Measurements from ENCODE around the gene ZNF41.
"Not testable (repeated sequence)": the region's sequence is repeated elsewhere in the genome, so short reads cannot be mapped to it uniquely, and the experiment has no call there.

The ZNF41 gene

DNA sequence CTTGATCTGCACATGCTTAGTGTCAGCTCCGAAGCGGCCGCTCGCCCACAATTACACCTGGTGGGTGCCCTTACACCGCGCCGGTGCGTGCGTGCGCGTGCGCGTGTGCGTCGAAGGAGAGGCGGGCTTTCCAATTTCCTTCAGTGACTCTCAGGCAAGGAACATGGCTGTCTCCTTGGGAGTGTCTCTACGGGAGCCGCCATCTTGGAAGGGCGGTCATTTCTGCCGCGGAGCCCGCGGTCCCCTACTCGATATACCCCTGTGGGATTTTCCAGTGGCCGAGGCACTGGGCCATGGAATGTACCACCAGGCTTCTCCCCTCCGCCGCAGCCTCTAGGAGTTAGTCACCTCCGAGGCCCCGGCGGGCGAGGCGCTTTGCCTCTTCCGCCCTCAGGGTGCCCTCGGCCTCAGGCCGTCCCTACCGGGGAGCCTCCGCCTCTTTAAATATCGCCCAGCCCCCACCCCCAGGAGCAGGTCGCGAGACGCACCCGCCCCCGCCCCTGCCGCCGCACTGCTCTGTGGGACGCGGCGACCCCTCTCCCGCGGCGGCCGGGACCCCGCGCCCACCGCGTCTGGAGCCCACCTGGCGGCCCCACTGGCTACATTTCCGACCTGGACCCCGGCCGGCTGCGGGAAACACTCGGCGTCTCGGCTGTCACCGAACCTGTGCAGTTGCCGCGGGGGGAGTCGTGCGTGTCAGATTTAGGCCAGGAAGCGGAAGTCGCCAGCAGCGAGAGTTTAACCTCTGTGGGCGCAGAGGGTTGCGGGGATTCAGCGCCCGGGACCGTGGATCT is at the start of gene ZNF41:
Gene ZNF41, minus strand, starts transcription at position 711 of the 794 bp plus-strand sequence. CDS start 15,741 bp downstream, outside the sequence.
- no peak for FAIRE-seq

DNA sequence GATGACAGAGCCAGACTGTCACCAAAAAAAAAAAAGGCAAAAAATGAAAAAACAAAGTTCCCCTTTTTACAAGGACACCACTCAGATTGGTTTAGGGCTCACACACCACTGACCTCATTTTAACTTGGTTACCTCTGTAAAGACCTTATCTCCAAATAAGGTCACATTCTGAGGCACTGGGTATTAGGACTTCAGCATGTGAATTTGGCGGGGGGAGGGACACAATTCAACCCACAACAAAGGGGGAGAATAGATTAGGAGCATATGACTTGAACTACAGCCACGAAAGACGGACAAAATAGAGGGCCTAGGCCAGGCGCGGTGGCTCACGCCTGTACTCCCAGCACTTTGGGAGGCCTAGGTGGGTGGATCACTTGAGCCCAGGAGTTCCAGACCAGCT is 47.0 kb upstream of the ZNF41 start:
- no peak for FAIRE-seq

DNA sequence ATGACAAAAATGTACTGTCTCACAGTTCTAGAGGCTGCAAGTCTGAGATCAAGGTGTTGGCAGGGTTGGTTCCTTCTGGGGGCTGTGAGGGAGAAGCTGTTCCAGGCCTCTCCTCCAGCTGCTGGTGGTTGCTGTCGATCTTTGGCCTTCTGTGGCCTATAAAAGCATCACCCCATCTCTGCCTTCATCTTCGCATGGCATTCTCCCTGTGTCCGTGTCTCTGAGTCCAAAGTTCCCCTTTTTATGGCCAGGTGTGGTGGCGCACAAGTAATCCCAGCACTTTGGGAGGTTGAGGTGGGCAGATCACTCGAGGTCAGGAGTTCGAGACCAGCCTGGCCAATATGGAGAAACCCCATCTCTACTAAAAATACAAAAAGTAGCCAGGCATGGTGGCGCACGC is 46.5 kb upstream of the ZNF41 start:
- FAIRE-seq, result no peak

DNA sequence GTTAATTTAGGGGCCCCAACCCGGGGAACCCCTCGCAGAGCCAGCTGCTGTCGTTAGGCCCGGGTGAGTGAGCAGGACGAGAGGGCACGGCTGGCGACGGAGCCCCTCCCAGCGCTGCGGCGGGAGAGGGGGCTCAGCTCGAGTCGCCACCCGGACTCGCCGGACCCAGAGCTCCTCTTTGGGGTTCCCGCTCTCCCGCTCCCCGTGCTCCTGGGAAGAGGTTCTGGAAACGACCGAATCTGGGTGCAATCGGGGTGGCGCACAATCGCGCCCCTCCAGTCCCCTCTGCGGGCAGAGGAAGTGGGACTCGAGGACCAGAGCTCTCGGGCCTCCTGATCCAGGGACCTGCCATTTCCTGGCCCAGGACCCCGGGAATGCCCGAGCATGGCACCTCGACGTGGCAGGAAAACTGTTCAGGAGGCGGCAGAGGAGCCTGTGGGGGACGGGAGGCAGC is 40.7 kb upstream of the ZNF41 start:
- FAIRE-seq, result no peak

DNA sequence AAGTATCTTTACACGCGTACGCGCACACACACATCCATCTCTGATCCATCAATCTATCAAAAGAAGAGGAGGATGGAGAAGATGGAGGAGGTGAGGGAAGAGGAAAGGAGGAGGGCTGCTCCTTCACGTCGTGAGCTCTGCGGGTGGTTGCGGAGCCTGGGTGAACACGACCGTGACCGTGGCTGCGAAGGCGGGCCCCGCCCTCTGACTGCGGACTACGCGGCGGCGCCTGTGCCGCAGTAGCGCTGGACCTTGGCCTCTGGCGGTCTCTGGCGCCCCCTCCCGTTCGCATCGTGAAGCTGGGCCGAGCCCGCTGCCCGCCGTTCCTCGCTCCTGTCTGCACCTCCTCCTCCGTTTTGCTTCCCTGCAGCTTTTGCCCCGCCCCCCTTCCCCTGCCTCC is 40.3 kb upstream of the ZNF41 start:
- no peak for FAIRE-seq

DNA sequence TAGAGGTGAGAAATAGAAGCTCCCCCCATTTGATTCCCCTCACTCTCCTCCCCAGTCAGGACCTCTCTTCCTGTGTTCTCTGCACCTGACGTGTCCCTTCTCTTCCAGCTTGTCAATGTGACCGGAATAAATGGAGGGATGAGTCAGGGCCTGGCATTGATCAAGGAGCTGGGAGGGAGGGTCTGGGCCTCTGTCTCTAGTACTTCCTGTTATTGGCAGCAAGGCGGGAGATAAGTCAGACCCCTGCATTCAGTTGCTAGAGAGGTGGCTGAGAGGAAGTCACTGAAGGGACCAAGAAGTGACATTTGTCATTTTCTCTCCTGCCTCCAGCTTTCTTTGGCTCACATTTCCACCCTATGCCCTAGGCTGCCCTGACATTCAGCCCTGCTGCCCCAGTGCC is 35.1 kb upstream of the ZNF41 start:
- FAIRE-seq, result no peak

DNA sequence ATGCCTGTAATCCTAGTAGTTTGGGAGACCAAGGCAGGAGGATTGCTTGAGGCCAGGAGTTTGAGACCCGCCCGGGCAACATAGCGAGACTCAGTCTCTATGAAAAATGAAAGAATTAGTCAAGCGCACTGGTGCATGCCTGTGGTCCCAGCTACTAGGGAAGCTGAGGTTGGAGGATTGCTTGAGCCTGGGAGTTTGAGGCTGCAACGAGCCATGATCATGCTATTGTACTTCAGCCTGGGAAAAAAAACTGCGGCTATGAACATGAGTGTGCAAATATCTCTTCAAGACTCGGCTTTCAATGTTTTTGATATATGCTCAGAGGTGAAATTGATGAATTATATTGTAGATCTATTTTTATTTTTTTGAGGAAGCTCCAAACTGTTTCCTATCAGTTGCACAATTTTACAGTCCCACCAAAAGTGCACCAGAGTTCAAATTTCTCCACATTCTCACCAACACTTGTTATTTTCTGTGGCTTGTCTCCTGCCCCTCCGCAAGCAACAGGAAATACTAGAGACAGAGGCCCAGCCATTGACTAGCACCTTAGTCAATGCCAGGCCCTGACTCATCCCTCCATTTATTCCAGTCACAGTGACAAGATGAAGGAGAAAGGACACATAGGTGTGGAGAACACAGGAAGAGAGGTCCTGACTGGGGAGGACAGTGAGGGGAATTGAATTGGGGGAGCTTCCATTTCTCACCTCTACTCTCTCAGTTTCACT is 33.1 kb upstream of the ZNF41 start:
- FAIRE-seq, result no peak

DNA sequence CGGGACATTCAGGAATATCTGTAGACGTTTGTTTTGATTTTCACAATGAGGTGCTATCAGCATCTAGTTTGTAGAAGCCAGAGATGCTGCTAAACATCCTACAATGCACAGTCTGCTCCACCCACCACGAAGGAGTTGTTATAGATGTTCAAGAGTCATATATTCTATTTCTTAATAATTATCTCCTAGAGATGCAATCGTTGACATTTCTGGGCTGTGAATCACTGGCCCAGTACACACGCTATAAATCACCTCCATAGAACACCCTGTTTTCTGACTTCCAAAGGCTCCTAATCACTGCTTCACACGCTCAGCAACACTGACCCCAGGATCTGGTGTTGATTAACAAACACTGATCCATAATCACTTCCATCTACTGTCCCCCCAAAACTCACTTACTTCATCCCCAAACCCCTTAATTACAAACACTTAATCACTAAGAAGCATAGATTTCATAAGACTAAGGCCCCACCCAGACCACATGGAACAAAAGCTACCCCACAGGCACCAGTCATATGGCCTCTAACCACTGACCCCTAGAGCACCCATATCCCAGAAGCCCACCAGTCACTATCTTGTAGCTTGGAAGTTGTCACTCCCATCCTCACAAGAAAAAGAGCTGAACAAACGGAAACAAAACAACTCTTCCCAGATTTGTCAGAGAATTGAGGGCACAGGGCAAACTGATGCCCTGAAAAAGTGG is 31.7 kb upstream of the ZNF41 start:
- FAIRE-seq, result no peak

DNA sequence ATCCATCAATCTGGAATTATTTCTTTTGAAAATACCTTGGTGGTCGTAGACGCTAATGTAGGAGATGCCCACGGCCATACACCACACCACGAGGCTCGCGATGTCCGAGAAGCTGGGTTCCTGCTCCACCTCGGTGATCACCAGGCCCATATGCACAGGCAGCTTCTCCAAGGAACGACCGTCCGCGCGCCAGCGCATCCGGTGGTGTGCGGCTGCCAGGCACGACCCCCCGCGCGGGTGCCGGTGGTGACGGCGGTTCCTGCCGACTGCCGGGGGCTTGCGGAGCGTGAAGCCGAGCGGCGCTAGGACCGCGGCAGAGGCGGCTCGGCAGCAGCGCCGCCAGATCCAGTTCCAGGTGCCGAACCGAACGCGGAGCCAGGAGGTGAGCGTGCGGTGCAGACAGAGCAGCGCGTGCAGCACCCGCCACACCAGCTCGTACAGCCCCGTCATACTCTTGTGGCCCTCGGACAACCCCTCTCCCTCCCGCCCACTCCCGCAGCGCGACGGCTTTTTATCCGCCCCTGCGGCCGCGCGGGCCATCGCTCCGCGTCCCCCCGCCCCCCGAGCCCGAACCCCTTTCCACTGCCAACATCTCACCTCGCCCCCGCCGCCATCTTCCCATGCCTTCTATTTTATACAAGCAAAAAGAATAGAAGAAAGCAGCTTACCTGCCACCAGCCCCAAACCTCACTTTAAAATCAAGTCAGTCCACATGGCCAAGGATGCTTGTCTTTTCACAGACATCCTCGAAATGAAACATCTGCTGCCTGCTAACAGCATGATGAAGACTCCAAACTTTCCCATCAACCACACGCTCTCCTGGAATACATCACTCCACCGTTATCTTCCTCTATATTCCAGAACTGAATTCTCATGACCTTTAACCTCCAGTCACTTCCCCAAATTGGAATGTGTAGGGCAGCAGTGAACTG is 30.3 kb upstream of the ZNF41 start:
- FAIRE-seq, result not testable (repeated sequence)

DNA sequence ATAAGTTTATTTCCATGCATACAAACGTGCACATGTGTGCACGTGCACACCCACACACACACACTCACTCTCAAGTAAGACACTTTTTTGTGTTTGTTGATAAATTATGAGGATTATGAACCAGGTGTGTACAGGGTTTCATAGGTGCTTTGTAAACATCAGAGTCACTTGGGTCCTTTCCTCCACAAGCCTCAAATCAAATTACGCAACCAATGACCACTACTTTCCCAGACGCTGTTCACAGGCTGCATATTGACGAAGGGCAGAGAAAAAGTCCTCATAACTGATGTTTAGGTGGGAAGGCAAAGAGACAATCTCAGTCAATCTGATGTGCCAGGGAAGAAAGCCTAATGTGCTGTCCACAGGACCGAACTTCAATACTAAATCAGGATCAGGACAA is 29.4 kb upstream of the ZNF41 start:
- not testable (repeated sequence) for FAIRE-seq

DNA sequence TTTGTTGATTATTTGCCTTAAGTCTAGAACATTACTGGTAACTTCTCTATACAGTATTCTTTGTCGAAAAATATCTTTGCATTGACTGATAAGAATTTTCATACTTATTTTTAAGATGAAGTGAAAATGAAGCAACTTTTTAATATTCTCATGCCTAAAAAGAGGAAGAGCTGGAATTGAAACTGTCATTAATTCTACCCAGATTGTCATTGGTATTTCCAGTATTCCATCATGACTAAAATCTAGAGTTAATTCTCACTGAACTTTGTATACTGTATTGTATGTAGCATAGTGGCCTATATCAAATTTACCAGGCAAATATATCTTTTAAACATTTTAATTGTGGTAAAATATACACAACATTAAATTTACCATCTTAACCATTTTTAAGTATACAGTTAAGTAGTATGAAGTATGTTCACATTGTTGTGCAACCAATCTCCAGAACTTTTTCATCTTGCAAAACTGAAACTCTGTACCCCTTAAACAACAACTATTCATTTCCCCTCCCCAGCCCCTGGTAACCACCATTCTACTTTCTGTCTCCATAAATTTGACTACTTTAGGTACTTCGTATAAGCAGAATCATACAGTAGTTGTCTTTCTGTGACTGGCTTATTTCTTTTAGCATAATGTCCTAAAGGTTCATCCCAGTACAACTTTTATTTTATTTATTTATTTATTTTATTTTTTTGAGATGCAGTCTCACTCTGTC is 24.3 kb upstream of the ZNF41 start:
- FAIRE-seq, result no peak

DNA sequence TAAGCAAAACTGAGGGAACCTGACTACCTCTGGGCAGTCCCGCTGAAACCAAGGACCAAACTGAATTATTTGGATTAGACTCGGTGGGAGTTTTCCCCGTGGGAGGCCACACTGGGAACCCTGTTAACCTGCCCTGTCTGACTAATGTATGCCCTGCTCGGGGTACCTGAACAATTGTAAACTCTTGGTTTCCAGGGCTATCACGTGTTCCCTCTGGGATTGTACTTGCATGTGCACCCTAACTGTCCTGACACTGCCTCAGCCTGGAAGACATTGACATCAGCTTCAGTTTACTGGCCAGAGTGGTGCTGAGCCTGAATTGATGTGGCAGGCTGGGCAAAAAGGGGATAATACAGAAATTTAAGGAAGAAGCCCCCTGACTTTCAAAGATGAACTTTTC is 20.1 kb upstream of the ZNF41 start:
- no peak for FAIRE-seq

DNA sequence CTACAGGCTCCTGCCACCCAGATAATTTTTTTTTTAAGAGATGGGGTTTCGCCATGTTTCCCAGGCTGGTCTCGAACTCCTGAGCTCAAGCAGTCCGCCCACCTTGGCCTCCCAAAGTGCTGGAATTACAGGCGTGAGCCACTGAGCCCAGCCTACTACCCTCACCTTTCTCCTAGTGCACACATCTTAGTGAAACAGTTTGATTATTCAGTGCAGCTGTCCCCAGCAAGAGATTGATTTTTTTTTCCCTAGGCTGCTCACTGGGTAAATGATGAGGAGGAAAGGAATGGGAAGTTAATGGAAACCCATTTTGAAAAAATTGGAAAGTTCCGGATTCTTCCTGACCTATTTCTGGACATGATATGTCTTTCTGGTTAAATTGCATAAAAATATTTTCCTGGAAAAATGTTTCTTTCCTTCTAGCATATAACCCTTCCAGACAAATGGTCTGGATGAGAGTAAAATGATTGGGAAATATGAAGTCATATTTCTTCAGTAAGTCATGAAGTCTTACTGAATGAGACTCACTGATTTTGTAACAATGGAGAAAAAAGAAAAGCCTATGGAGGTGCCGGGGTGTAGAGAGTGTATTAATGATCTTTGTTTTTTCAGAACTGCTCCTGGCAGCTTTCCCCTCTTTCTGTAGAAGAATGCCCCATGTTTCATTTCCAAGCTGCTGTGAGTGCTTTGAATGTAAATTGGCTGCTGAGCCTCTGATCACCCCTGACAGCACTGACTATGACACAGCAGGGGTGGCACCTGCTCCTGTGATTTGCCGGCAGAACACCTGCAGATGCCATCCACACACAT is 19.5 kb upstream of the ZNF41 start:
- no peak for FAIRE-seq

DNA sequence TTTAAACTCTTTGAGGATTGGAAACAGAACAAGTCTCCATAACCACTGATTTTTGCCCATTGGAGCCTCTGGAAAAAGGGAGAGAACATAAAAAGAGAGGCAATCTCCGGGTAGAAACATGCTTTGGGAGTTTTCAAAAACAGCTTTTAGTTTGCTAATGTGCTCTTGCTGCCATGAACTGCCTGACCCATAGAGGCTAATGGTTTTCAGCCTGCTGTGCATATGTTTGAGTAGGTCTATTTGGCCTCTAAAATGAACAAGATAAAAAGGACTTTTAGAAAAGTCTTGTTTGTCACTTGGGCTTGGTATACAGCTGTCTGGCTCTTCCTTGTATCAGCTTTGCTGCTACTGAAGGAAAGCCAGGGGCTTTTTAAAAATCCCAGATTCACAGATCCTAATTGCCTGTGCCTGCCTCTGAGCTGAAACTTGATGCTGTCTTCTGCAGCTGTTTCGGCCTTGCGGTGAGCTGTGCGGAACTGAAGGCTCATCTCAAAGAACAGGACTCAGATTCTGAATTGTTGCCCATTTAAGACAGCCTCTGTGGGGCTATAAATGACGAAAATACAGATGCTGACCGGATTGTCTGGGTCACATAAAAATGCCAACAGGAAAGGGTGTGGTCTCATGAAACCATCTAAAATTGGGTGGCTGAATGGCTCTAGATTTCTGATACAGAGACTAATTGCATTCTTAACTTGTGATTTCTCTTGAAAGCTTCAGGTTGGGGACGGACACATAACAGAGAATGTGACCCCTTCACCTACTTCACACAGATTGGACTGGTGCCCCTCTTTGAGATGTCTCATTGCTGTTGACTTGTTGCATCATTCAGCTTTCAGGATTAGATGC is 18.4 kb upstream of the ZNF41 start:
- FAIRE-seq, result no peak

DNA sequence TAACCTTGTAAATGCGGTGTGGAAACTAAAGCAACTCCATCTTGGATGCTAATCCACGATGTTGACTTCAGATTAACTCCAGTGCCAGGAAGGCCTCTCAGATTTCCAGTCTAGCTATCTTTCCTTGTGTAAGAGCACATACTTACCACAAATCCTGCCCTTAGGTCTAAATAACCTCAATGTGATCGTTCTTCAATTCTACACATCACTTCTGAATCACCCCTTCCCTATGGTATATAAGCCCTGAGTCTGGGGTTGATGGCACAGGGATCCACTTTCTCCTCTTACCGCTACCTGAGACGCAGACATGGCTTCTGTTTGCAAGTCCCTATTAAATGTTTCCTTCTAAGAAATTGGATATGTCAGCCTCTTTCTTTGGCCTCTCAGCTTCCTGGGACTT is 17.5 kb upstream of the ZNF41 start:
- no peak for FAIRE-seq

DNA sequence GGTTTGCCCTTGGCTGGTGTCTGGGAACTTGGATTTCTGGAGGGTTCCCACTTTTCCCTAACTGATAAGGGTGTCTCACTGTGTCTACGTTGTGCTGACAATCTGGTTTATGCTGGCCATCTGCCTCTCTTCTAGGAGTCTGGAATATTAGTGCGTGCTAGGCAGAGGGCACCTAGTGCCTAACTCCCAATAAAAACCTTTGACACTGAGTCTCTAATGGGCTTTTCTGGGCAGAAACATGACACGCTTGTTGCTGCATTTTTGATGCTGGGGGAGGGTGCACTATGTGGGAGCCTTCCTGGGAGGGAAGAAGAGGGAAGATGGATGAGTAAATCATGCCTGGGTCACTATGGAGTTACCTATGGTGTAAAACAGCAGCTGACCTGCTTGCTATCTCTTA is 16.3 kb upstream of the ZNF41 start:
- FAIRE-seq, result no peak

DNA sequence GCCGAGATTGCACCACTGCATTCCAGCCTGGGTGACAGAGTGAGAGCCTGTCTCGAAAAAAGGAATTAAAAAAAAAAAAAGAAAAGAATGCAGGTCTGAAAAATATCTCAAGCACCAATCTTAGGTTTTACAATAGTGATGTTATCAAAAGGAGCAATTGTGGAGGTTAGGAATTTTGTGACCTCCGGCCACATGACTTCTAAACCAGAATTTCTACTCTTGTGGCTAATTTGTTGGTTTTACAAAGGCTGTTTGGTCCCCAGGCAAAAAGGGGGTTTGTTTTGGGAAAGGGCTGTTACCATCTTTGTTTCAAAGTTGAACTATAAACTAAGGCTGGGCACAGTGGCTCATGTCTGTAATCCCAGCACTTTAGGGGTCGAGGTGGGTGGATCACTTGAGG is 15.4 kb upstream of the ZNF41 start:
- FAIRE-seq, result no peak

DNA sequence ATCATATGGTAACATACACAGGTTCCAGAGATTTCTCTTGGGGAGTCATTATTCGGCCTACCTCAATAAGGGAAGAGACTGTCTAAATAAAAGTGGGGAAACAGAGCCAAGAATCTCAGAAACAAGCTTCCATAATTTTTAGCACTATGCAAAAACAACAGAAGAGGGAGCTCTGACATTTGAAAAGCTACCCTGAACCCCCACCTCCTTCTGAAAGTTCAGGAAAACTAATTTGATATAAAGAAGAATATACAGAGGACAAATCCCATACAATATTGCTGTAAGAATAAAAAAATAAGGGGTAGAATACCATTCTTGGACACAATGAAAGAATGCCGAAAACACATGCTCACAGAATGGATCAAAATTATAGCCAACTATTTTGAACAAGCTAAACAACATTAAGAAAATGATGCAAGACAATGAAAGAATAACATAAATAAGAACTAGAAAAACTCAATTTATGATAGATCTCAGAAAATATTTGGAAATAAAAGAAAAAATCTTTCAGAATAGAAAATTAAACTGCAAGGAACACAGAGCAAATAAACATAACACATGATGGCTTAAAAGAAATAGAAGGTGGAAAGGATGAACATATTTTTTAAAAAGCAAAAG is 14.4 kb upstream of the ZNF41 start:
- FAIRE-seq, result peak; percentile 87

DNA sequence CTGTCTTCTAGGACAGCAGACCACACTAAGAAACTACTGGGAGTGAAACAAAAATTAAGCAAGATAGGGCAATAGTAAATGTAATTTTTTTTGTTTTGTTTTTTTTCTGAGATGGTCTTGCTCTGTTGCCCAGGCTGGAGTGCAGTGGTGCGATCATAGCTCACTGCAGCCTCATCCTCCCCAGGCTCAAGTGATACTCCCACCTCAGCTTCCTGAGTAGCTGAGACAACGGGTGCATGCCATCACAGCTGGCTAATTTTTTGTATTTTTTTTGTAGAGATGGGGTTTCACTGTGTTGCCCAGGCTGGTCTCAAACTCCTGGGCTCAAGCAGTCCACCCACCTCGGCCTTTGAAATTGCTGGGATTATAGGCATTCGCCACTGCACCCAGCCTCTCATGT is 9.1 kb upstream of the ZNF41 start:
- FAIRE-seq, result not testable (repeated sequence)
